GM18868 (cell line): ENCODE results near the gene DPP6.

Experiments
- ATAC-seq: cut with Tn5 transposase; IDR thresholded peaks from one replicate; pipeline ENCODE4 v1.9.1; 2021; ENCODE audit warnings: mild to moderate bottlenecking, moderate library complexity; ENCODE audit not compliant: unreplicated experiment

DPP6 gene

GRCh38 chr7:154231732-154232131 is 179.5 kb downstream of the DPP6 start:
- no peak for ATAC-seq

GRCh38 chr7:154232700-154233099 is 180.5 kb downstream of the DPP6 start:
- ATAC-seq, result no peak

- ATAC-seq, result no peak
These were observed 189.8 kb downstream of the DPP6 start for GRCh38 chr7:154241988-154242387.

GRCh38 chr7:154242709-154243108 is 190.5 kb downstream of the DPP6 start:
- ATAC-seq, result no peak

- ATAC-seq, result no peak
These were observed 199.8 kb downstream of the DPP6 start for GRCh38 chr7:154252046-154252445.

GRCh38 chr7:154253810-154254209 is 201.6 kb downstream of the DPP6 start:
- no peak for ATAC-seq

- ATAC-seq, result no peak
These were observed 203.1 kb downstream of the DPP6 start for GRCh38 chr7:154255324-154255723.

- ATAC-seq, result no peak
These were observed 204.0 kb downstream of the DPP6 start for GRCh38 chr7:154256150-154256549.

- no peak for ATAC-seq
These were observed 207.2 kb downstream of the DPP6 start for GRCh38 chr7:154259396-154259795.

GRCh38 chr7:154287356-154287755 is 235.2 kb downstream of the DPP6 start:
- no peak for ATAC-seq

- ATAC-seq, result no peak
These were observed 236.9 kb downstream of the DPP6 start for GRCh38 chr7:154289119-154289518.

GRCh38 chr7:154296443-154296842 is 244.2 kb downstream of the DPP6 start:
- no peak for ATAC-seq

GRCh38 chr7:154299736-154300135 is 247.5 kb downstream of the DPP6 start:
- ATAC-seq, result no peak

- ATAC-seq, result no peak
These were observed 250.2 kb downstream of the DPP6 start for GRCh38 chr7:154302380-154302779.

GRCh38 chr7:154304231-154304630 is 252.0 kb downstream of the DPP6 start:
- no peak for ATAC-seq

GRCh38 chr7:154304740-154305700 is 252.8 kb downstream of the DPP6 start:
- ATAC-seq, result no peak

- no peak for ATAC-seq
These were observed 253.8 kb downstream of the DPP6 start for GRCh38 chr7:154306036-154306435.

- no peak for ATAC-seq
These were observed 256.7 kb downstream of the DPP6 start for GRCh38 chr7:154308928-154309327.

GRCh38 chr7:154310114-154310513 is 257.9 kb downstream of the DPP6 start:
- no peak for ATAC-seq

GRCh38 chr7:154324196-154324595 is 272.0 kb downstream of the DPP6 start:
- no peak for ATAC-seq

GRCh38 chr7:154326421-154326820 is 274.2 kb downstream of the DPP6 start:
- ATAC-seq, result no peak

- ATAC-seq, result no peak
These were observed 278.1 kb downstream of the DPP6 start for GRCh38 chr7:154330318-154330717.
